ENCODE results near the gene ZCCHC24. TPM values are rescaled to one million over a fixed set of nuclear protein-coding genes. Genes with fewer than 3 reads are reported as not detected.

The ZCCHC24 gene
- total and polyA plus RNA-seq, 2 of the 8 experiments (the other 6 are each of a cell fraction or from before 2014, with no cell fraction given), result 3.9 to 6.9 TPM

- peaks cover 5% of the 10 kb centered on the region; the same call in 1 of the 2 replicates for H3K23me2 ChIP-seq (ENCODE audit: low read depth, low read length)
- H4K5ac ChIP-seq (ENCODE audit: insufficient read length, low read depth, low read length), result no peak overlapping the region
- H2AK5ac ChIP-seq (ENCODE audit: low read depth, low read length), result no peak overlapping the region
- H3K79me1 ChIP-seq (ENCODE audit: low read depth, low read length), result no peaks in the 10 kb centered on the region
- no peak overlapping the region for H3K23ac ChIP-seq (ENCODE audit: insufficient read length)
- H3K9me3 ChIP-seq (ENCODE audit: insufficient read depth in 2 of 2, low read depth in 1 of 2, low read length in 1 of 2), result no peaks in the 10 kb centered on the region
- TF ChIP-seq YY1 (IDR thresholded peaks at IDR 0.05; ENCODE audit: low read depth, low read length) (peak; percentile 78; the same call in 1 of the 2 replicates), JUND (IDR thresholded peaks at IDR 0.05; ENCODE audit: low read length) (no peak), RAD21 (IDR thresholded peaks at IDR 0.05 in 1 of 2, conservative IDR thresholded peaks at IDR 0.05 in 1 of 2; ENCODE audit: low read depth in 2 of 2, low read length in 2 of 2) (peak; percentile 69 to 78), CTCF (IDR thresholded peaks at IDR 0.05; ENCODE audit: control extremely low read depth in 1 of 3, insufficient read depth in 1 of 3, low read depth in 1 of 3, low read length in 3 of 3) (peak; percentile 80 to 95 (median 86)), SIX5 (IDR thresholded peaks at IDR 0.05; ENCODE audit: low read depth, low read length) (no peak), SP2 (IDR thresholded peaks at IDR 0.05; ENCODE audit: low read length) (no peak)
- no peak overlapping the region for H2AFZ ChIP-seq (ENCODE audit: low read length)
- no peaks in the 10 kb centered on the region; a peak in 1 of 7 replicates for H3K27me3 ChIP-seq (replicated peaks in 1 of 4; ENCODE audit: control insufficient read depth in 3 of 4, extremely low read depth in 1 of 4, insufficient read depth in 3 of 4, low read length in 3 of 4)
- FAIRE-seq (no peak), DNase-seq (ENCODE audit: low read depth in 1 of 2, low spot score in 2 of 2) (peak in 1 of 2 experiments; percentile 89)
- no peak overlapping the region for H3K4ac ChIP-seq (replicated peaks; ENCODE audit: insufficient read length, low read depth, low read length)
- no peak overlapping the region for H3K4me3 ChIP-seq (ENCODE audit: extremely low read depth in 1 of 4, insufficient read depth in 2 of 4, low read depth in 3 of 4, low read length in 4 of 4)
- no peak overlapping the region for H4K91ac ChIP-seq (replicated peaks; ENCODE audit: insufficient read length, low read length)
- no peak overlapping the region for H3K9ac ChIP-seq (replicated peaks in 1 of 4; ENCODE audit: extremely low read depth in 1 of 4, low read depth in 3 of 4, low read length in 3 of 4)
- H3K79me2 ChIP-seq (ENCODE audit: control insufficient read depth in 1 of 2, insufficient read depth in 2 of 2, low read length in 2 of 2), result no peaks in the 10 kb centered on the region
- H4K8ac ChIP-seq (ENCODE audit: extremely low read depth, insufficient read depth, low read length), result peak overlapping the region; percentile 71; the same call in 1 of the 2 replicates
- H2BK20ac ChIP-seq (ENCODE audit: low read length), result no peak overlapping the region
- H2BK5ac ChIP-seq (ENCODE audit: low read depth, low read length), result no peak overlapping the region
- 78% methylated on average over 11 of the region's 11 CpGs; no CpG with 5 or more reads in 1 of the 2 experiments for WGBS, 2 experiments (ENCODE audit: extremely low coverage in 1 of 2, insufficient coverage in 1 of 2, insufficient read length in 1 of 2, insufficient replicate concordance in 2 of 2, low coverage in 1 of 2, low lambda C conversion rate in 2 of 2, missing lambda C conversion rate in 1 of 2)
- no peaks in the 10 kb centered on the region for H3K36me3 ChIP-seq (ENCODE audit: control insufficient read depth in 2 of 4, insufficient read depth in 4 of 4, low read length in 3 of 4)
- no peak overlapping the region for H3K56ac ChIP-seq (replicated peaks; ENCODE audit: insufficient read length, low read depth, low read length)
- H3K4me2 ChIP-seq (ENCODE audit: insufficient read depth in 1 of 2, low read depth in 2 of 2, low read length in 2 of 2), result no peak overlapping the region
- no peak overlapping the region for H3K14ac ChIP-seq (ENCODE audit: insufficient read length)
- CTCF ChIA-PET (ENCODE audit: partially characterized antibody), result interaction anchor here (0.7 to 13.1 kb wide), 38 partner anchors 8 to 180 kb away, joined by 3 to 100 read pairs (median 5); partner anchors contain the start of gene ZCCHC24
- POLR2A ChIA-PET (ENCODE audit: partially characterized antibody), result interaction anchor here (0.8 to 1.4 kb wide), 4 partner anchors 11 to 54 kb away, joined by 3 to 4 read pairs (median 3); no protein-coding TSS in a partner anchor
- no peak overlapping the region for H2BK15ac ChIP-seq (ENCODE audit: low read length)
- no peaks in the 10 kb centered on the region for H4K20me1 ChIP-seq (replicated peaks in 1 of 2; ENCODE audit: control insufficient read depth in 1 of 2, insufficient read depth in 2 of 2, low read length in 2 of 2)
- H2BK12ac ChIP-seq (ENCODE audit: low read depth, low read length), result no peak overlapping the region
- peaks cover 8 to 30% (median 15%) of the 10 kb centered on the region in 4 experiments for H3K4me1 ChIP-seq (replicated peaks in 1 of 4; ENCODE audit: control insufficient read depth in 3 of 4, insufficient read depth in 4 of 4, low read length in 3 of 4)
- H2BK120ac ChIP-seq (replicated peaks; ENCODE audit: low read depth, low read length), result no peak overlapping the region
- no peak overlapping the region for H3K27ac ChIP-seq (ENCODE audit: low read depth, low read length)
- no peak overlapping the region for H3K18ac ChIP-seq (ENCODE audit: extremely low read depth, low read length)
Measured at GRCh38 chr10:79400146-79401004, 45.0 kb downstream of the ZCCHC24 start.
